GM18861 (cell line): ENCODE results near the gene HOATZ.

ENCODE experiments used
- ATAC-seq: cut with Tn5 transposase; IDR thresholded peaks from one replicate; pipeline ENCODE4 v1.9.1; 2021; ENCODE audit not compliant: unreplicated experiment

HOATZ gene

DNA sequence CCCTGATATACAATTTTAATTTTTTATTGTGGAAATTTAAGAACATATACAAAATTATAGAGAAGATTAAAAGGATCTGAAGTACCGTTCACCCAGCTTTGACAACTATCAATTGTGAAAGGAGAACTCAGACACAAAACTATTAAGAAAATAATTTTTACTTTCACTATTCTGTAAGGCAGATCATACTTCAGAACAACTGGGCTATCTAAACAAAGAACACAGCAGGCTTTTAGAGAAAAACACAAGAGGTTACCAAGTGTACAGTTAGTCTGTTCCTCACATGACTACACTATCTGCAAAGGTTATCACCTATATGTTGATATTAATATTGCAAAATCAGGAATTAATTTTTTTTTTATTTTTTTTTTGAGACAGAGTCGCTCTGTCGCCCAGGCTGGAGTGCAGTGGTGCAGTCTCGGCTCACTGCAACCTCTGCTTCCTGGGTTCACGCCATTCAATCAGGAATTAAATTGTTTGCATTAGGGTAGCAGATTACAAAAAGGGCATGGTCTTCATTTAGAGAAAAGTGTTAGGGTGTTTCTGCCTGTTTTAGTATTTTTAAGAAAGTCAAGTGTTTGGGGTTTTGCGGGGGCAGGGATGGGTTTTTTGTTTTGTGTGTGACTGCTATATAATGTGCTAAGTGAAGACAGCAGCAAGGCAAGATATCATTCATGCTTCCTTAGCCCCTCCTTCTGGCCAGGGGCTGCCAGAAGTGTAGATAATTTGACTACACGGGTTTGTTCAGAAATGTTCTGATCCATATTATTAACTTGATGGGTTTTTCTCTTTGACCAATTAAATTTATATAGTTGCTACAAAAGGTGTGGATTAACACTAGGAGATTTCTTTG, 60.0 kb downstream of the HOATZ start:
- no peak for ATAC-seq

DNA sequence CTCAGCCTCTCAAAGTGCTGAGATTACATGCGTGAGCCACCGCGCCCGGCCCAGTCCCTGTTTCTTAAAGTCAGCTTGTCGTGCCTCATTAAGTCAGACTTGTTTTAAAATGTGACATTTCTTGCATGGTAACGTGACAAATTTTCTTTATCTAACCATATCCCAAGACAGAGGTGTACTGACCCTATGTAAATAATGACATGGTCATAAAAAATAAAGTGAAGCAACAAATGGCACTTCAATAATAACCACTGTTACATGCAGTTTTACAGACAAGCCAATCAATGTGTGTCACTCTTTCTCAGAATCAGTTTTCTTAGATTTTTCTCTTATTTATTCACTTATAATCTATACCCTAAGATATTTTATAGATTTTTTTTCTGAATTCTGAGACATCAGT, 61.2 kb downstream of the HOATZ start:
- no peak for ATAC-seq

- ATAC-seq: no peak
These were observed 63.2 kb downstream of the HOATZ start for GRCh38 chr11:111577821-111578220.

GRCh38 chr11:111581341-111581740, 66.8 kb downstream of the HOATZ start:
- ATAC-seq: no peak

- ATAC-seq: no peak
These were observed 67.6 kb downstream of the HOATZ start for GRCh38 chr11:111582163-111582562.

DNA sequence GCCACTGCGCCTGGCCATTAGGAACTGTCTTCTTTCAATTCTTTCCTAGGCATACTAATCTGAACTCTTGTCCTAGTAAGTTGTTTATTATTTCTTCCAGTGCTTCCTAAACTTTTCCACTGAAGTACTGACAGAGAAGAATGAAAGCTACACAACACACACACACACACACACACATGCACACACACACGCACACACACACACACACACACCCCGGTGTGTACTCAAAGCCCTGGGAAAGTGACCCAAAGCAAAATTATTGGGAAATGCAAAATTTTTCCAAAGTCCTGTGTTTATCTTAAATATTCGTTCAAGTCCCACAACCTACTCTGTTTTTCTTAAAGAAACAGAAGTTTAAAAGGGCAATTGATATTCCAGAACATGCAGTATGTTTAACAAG, 68.3 kb downstream of the HOATZ start:
- ATAC-seq: no peak

DNA sequence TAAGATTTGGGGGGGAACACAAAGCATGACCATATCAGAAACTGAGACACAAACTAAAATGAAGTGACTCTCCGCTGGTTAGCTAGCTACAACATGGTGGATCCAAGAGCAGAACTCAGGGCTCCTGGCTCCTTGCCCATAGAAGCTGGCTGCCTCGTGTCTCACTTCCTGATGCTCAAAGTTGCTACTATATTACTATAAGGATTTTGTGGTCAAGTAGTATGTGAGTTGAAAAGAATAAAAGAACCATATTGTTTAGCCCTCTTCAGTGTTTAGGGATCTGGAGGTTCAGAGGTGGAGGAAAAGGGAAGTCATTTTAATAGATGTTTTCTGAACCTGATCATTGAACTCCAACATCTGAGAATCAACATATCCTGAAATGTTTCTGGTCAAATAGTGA, 70.8 kb downstream of the HOATZ start:
- no peak for ATAC-seq

DNA sequence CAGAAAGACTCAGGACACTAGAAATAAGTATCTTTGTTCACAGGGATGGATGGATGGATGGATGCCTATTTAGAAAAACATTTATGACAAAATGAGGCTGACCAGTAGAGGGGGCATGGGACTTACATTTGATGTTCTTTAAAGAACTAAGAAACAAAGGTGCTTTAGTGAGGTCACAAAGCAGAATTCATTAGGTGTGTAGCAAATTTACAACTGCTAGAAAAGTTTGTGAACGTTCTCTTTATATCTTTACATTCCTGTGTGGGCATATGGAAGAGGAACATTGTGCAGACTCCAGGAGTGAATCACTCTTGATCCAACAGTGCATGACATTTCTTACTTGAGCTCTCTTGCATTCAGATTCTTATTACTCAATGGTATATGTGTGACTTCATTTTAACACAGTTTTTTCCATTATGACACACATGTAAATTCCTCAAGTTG, 71.8 kb downstream of the HOATZ start:
- ATAC-seq: no peak
